Amniotic epithelial cell (primary cell): ENCODE measurements around the gene FAHD2A.
"Not testable (repeated sequence)": the region's sequence is repeated elsewhere in the genome, so short reads cannot be mapped to it uniquely, and the experiment has no call there.

Experiments
- DNase-seq: peaks from one replicate; pipeline ENCODE4 v3.0.0-alpha.2; 2010; ENCODE audit warnings: low read depth

FAHD2A gene

DNA sequence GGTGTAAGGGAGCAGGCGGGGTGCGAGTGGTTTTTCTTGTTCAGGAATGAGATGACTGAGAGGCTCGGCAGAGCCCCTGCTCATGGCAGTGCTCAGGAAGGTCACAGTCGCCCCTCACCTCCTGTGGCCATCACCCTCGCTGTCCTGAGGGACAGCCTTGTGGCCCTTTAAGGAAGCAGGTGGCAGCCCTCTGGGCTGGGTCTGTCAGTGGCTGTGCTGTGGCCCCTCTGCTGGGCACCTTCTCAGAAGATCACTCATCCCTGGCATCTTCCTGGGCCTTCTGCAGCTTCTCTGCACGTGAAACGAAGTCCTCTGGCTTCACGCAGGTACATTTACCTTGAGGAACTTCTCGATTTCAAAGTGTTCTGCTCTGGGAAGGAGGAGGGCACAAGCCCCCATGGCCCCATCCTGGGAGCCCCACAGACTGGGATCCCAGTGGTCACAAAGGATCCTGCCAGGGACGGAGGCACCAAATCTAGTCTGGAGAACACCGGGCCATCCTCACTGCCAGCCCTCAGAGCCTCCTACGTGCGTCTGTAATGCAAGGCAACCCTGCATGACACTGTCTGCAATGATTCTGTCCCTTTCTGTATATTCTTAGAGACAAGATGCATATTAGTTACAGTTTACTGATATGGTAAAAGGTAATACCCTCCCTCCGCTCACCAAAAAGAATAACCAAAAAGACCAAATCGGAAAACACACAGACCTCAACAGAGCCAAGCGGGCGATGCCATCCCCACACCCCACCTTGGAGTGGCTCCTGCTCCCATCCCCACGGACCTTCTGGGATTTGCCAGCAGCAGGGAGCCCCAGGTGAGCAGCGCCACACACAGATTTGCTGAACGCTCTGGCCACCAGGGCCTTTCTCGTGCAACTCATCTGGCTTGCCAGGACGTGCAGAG, 25.9 kb upstream of the FAHD2A start:
- DNase-seq, result no peak

GRCh38 chr2:95377216-95378123, 25.0 kb upstream of the FAHD2A start:
- DNase-seq, result no peak

DNA sequence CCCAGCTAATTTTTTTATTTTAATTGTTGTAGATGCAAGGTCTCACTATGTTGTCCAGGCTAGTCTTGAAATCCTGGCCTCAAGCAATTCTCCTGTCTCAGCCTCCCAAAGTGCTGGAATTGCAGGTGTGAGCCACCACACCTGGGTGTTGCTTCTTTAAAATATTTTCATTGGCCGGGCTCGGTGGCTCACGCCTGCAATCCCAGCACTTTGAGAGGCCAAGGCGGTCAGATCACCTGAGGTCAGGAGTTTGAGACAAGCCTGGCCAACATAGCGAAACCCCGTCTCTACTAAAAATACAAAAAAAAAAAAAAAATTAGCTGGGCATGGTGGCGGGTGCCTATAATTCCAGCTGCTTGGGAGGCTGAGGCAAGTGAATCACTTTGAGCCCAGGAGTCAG, 24.2 kb upstream of the FAHD2A start:
- not testable (repeated sequence) for DNase-seq

DNA sequence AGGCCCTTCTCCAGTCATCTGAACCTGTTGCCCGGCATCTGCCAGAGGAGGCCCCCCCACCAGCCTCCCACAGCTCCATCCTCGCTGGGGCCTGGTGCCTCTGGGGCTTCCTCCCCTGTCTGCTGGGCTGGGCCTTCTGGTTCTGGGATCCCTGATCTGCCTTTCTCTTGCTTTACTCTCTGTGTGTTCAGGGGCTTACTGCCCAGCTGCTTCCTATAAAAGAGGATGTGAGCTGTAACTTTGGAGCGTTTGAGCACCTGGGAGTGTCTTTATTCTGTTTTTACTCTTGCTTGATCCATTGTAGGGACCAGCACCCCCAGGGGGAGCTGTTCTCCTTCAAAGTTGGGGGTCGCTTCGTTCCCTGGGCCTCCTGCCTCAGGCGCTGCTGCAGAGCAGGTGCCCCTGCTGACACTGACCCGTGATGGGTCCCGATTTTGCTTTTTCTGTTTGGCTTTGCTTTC, 23.1 kb upstream of the FAHD2A start:
- no peak for DNase-seq

DNA sequence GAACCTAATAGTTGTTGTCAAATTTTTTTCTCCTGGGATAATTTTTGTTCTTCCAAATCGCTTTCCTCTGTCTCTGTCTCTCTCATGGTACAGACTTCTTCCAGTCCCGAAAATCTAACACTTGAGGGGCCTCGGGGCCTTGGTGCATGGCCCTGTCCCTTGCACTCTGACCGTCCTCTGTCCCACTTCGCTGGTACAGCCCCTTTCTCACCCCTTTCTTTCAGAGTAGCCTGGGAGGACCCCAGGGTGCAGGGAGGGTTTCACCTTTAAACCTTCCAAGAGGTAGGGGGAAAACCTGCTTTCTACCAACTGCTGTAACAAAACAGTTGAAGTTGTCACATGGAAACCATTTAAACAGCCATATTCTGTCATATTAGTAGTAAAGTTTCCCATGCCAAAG, 22.2 kb upstream of the FAHD2A start:
- DNase-seq, result no peak

DNA sequence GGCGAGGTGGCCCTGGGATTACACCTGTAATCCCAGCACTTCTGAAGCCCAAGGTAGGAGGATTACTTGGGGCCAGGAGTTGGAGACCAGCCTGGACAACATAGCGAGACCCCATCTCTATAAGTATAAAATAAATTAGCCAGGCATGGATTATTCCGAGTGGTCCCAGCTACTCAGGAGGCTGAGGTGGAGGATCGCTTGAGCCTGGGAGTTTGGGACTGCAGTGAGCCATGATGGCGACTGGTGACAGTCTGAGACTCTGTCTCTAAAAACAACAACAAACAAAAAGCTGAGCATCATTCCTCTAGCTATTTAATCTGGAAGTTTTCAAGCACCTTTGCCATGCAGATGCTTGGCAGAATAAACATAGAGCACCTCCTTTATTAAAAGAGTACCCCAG, 21.8 kb upstream of the FAHD2A start:
- DNase-seq, result no peak

DNA sequence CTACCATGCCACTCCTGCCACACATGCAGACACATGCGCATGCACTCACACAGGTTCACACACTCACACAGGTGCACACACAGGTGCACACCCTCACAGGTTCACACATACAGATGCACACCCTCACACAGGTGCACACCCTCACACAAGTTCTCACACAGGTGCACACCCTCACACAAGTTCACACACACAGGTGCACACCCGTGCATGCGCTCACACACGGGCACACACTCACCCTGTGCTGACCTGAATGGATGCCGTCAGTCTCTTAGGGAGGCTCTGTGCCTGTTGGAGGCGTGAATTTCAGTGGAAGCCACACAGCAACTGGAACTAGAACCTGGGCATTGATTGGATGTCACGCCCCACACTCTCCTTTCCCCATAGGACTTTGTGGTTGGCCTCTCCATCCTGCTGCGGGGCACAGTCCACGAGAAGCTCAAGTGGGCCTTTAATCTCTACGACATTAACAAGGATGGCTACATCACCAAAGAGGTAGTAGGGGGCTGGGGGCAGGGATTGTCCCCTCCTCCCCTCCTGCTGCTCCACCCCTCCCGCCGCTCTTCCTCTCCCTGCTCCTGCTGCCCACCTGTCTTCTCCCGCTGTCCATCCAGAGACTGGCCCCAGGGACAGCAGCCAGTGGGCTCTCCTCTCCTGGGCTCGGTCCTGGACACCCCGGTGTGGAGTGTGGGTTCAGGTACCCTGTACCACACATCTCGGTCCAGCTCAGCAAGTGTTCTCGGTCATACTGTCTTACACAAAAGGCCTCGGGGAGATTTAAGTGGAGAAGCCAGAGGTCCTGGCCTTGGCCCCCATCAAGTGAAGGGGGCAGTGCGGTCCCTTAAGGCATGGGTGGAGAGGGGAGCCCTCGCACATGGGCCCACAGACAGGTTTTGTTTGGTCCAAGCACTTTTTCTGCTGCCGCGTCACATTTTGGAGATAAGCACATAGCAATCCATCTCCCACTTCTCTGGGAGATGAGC, 21.0 kb upstream of the FAHD2A start:
- DNase-seq, result no peak

DNA sequence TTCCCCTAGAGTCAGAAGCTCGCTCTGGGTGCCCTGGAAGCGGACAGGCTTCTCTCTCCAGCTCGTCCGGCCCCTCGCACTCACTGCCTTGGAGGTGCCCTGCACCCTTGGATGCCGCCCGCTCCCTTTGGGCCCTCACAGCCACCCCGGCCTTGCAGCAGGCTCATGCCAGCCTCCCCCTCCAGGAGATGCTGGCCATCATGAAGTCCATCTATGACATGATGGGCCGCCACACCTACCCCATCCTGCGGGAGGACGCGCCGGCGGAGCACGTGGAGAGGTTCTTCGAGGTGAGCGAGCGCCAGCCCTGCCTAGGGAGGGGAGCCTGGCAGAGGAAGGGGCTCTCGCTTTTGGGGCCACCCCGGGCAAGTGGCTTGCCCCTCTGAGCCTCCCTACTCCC, 20.3 kb upstream of the FAHD2A start:
- DNase-seq, result no peak

GRCh38 chr2:95382686-95383634, 19.5 kb upstream of the FAHD2A start:
- no peak for DNase-seq

GRCh38 chr2:95383635-95384027, 18.9 kb upstream of the FAHD2A start:
- DNase-seq, result no peak

- DNase-seq, result no peak
Observed at GRCh38 chr2:95384854-95385569, 17.5 kb upstream of the FAHD2A start.

DNA sequence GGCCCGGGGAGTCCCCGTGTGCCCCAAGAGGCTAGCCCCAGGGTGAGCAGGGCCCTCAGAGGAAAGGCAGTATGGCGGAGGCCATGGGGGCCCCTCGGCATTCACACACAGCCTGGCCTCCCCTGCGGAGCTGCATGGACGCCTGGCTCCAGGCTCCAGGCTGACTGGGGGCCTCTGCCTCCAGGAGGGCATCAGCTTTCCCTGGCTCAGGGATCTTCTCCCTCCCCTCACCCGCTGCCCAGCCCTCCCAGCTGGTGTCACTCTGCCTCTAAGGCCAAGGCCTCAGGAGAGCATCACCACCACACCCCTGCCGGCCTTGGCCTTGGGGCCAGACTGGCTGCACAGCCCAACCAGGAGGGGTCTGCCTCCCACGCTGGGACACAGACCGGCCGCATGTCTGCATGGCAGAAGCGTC, 16.9 kb upstream of the FAHD2A start:
- DNase-seq, result no peak

DNA sequence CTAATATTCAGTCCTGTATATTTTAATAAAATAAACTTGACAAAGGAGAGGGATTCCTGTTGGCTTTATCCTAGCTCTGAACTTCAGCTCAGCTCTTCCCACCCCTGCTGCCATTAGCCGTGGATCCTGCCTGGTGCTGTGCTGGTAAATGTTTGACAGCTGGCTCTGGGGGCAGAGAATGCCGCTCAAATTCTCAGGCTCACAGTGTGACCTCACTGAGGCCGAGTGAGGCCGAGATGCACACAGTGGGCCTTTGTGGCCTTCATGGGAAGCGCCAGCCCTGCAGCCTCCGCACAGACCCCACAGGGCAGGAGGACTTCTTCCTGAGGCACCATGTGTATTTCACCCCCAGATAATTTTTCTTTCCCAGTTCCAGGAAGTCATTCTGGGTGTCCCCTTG, 16.5 kb upstream of the FAHD2A start:
- no peak for DNase-seq

DNA sequence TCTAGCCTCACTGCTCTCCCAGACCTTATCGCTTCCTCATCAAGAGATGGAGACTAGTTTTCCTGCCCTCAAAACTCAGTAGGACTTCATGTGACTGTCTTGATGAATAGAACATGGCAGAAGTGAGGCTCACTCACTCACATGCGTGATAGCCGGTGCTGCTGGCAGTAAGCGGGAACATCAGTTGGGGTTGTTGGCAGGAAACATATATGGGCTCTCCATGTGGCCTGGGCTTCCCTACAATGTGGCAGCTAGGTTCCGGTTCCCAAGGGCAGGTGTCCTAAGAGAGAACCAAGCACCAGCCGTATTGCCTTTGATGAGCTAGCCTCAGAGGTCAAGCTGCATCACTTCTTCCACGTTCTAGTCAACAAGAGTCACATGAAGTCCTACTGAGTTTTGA, 15.2 kb upstream of the FAHD2A start:
- no peak for DNase-seq

GRCh38 chr2:95388091-95388692, 14.3 kb upstream of the FAHD2A start:
- no peak for DNase-seq

- no peak for DNase-seq
Observed at GRCh38 chr2:95388856-95389244, 13.7 kb upstream of the FAHD2A start.

DNA sequence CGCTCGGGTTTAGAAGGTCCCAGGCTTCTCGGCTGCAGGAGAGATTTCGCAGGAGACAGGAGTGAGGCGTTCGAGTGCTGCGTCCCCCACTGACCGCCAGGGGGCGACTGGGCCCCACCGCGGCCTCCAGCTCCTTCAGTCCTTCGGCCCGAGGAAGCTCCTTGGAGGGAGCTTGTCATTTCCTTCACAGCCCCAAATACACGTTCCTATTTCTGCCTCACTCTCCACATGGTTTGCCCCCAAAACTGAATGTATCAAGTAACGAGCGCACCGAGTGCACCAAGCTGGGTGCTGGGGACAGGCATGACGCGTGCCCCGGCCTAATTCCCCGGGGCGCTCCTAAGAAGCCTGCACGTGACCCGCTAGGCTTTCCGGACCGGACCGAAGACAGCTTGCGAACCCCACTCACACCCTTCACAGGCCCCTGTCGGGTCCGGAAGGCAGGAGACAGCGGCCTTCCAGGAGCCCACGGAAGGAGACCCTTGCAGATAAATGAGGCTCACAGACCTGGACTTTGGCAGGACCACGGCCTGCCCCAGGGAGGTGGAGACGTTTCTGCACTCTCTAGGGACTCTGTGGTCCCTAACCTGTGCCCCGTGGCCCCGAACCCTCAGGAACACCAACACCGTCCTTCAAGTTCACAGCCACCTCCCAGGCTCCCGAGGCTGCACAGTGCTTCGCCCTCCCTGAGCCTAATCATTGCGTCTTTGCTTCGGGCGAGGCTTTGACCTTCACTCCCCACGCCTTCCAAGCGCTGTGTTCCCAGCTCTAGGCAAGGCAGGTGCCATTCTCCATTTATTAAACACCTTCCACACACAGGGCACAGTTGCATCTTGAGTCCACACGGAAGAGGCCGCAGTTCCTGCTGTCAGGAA, 13.0 kb upstream of the FAHD2A start:
- DNase-seq, result peak; percentile 37

DNA sequence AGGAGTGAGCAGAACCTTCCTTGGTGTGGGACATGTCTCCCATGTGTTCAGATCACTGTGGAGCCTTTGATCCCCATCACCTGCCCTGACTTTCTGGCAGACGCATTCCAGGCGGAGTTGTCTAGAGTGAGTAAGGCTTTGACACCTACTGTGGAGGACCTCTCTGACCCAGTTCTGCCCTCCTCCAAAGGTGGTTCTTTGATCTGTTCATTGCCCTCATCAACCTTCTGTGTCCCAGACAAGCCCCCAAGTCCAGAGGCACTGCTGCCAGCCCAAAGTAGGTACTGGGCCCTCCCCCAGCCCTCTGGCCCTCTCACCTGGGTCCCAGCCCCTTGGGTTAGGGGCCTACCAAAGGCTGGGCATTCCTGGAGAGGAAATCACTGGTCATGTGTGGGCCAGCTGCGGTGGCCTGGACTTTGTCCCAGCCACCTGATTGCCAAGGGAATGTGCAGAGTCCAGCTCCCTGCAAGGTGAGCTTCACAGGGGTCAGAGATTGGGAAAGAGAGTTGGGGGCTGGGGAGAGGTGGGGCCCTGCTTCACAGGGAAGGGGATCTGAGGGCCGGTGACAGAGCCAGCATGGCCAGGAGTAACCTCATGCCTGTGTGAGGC, 12.1 kb upstream of the FAHD2A start:
- DNase-seq, result no peak
